RCC 7860 (cell line): ENCODE measurements around the gene RSPH10B2.
"Not testable (repeated sequence)": the region's sequence is repeated elsewhere in the genome, so short reads cannot be mapped to it uniquely, and the experiment has no call there.

ENCODE experiments used
- DNase-seq: peaks from one replicate; pipeline ENCODE4 v3.0.0-alpha.2; 2015; ENCODE audit warnings: low spot score
- FAIRE-seq: peaks from 2 replicates; lab custom pipeline; 2012; peaks lifted over from hg19 to GRCh38; lab: Jason Lieb, UNC

Gene RSPH10B2

DNA sequence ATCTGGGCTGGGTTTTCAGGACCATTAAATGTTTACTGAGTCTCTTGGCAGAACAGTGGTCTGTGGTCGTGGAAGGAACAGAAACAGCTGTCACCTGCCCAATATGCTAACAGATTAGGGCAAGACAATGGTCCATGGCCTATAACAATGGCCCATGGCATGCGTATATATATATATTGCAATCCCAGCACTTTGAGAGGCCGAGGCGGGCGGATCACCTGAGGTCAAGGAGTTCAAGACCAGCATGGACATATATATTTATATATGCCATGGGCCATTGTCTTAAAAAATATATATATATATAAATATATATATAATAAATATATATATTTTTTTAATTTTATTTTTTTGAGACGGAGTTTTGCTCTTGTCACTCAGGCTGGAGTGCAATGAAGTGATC lies 27.7 kb downstream of the RSPH10B2 start:
- not testable (repeated sequence) for FAIRE-seq, DNase-seq

DNA sequence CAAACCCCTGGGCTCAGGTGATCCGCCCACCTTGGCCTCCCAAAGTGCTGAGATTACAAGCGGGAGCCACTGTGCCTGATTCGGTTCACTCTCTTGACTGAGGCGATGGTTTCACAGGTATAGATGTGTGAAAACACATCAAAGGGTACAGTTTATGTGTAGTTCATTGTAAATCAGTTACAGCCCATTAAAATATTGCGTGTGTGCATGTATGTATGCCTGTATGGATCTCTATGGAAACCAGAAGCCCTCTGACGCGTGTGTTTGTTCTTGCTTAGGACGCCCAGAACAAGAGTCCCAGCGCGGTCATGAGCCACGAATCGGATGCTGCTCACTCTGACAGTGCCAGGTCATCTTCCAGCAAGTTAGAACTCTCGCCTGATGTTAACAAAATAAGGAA lies 35.5 kb downstream of the RSPH10B2 start:
- not testable (repeated sequence) for FAIRE-seq

DNA sequence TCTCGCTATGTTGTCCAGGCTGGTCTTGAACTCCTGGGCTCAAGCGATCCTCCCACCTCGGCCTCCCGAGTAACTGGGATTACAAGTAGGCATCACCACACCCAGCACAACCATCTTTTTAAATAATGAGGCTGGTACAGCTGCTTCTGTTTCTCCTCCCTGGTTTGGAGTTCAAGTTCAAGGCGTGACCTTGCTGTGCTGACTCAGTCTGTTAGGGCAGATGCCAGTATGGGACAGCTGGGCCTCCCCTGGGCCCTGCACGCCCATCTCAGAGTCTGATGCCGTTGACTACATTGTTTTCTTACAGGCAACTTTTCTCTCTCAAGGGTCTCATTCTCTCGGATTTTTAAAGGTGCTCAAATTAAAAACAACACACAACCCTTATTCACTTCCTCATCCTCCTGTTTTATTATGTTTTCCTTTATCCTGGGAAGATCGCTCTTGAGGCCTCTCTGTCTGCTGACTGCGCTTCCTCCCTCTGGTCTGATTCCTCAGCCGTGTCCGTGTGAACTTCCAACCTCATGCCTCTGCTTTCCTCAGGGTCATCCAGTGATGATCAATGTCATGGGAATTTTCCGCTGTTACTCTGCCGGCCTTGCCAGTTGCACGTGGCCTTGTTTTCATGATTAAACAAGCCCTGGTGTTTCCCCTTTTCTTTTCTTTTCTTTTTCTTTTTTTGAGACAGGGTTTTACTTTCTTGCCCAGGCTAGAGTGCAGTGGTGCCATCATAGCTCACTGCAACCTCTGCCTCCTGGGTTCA lies 38.4 kb downstream of the RSPH10B2 start:
- FAIRE-seq (peak; percentile 94), DNase-seq (peak; percentile 30)

More for the DNA sequence above, 35.5 kb downstream of the RSPH10B2 start:
- not testable (repeated sequence) for DNase-seq

DNA sequence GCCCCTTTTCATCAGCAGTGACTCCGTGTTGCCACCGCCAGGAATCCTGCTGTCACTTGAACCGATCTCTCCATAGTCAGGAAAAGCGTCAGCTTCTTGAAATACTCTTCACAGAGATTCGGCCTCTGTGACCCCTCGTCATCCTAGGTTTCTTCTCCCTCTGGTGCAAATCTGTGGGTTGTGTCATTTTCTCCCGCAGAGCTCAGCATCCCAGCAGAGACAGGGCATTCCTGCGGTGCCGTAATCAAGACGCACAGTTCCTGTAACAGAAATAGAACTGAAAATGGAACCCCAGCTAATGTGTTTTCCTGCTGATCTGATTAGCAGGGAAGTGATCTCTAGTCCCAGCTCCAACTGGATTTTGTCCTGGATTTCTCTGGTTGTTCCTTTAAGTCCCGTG lies 40.4 kb downstream of the RSPH10B2 start:
- not testable (repeated sequence) for FAIRE-seq, DNase-seq

DNA sequence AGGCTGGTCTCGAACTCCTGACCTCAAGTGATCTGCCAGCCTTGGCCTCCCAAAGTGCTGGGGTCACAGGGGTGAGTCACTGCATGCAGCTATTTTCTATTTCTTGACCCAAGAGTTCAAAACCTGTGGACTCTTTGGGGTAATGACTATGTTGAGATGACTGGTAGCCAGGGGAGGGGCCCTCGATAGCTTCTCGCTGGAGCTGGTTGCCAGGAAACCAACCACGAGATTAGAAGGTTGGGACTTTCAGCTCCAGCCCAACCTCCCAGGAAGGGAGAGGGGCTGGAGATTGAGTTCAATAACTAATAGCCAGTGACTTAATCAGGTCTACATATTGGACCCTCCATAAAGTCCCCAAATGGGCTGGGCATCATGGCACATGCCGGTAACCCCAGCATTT lies 43.3 kb downstream of the RSPH10B2 start:
- FAIRE-seq, result not testable (repeated sequence)
- DNase-seq, result peak; percentile 23

DNA sequence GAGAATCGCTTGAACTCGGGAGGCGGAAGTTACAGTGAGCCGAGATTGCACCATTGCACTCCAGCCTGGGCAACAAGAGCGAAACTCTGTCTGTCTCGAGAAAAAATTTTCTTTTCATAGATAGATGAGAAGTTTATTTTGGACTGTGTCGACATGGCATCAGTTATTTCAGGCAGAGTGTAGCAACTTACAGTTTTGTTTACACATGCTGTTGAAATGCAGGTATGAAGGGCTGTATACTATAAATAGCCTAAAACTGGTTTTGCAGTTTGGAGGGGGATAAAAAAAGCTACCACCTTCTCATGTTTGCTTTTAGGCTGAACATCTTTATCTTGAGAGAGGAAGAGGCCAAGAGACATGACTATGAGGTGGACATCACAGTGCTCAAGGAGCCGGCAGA lies 44.1 kb downstream of the RSPH10B2 start:
- DNase-seq, FAIRE-seq: not testable (repeated sequence)

DNA sequence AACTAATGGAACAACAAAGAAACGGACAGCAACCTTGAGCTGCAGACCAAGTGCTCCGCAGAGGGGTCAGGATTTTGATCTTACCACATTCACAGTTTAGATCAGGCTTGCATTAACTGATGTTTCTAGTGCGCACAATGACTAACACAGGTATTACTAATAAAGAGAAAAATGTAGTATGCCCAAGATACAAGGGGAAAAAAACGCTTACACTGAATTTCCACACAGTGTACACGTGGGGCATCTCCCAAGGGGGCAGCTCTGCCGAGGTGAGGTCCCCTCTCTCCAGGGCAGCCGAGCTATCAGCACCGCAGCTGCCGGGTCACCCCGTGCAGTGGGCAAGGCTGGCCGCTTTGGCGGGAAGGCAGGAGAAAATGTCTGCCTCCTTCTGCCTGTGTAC lies 46.0 kb downstream of the RSPH10B2 start:
- not testable (repeated sequence) for DNase-seq, FAIRE-seq

DNA sequence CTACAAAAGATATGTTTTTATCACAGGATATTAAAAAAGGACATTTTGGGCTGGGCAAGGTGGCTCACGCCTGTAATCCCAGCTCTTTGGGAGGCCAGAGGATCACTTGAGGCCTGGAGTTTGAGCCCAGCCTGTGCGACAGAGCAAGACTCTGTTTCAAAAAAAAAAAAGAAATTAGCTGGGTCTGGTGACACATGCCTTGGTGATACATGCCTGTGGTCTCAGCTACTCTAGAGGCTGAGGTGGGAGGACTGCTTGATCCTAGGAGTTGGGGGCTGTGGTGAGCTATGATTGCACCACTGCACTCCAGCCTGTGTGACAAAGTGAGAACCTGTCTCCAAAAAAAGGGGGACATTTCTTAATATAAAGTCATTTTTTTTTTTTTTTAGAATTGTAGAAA lies 46.4 kb downstream of the RSPH10B2 start:
- FAIRE-seq, result peak; percentile 69

DNA sequence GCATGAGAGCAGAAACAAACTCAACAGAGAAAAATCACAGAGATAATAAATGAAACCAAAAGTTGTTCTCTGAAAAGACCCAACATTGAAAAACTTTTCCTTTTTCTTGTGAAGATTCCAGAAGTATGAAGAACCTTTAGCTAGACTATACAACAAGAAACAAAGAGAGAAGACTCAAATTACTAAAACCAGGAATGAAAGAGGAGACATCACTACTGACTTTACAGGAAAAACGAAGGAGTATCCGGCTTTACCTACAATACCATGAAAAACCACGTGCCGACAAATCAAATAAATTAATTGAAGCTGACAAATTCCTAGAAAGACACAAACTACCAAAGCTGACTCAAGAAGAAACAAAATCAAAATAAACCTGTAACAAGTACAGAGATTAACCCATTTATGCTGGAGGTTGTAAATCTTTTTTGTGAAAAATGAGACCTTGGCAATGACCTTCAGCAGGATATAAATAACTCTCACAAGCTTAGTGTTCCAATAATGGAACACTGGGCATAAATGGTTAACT lies 53.6 kb downstream of the RSPH10B2 start:
- FAIRE-seq, DNase-seq: not testable (repeated sequence)

More for the DNA sequence above, 46.4 kb downstream of the RSPH10B2 start:
- DNase-seq, result not testable (repeated sequence)

DNA sequence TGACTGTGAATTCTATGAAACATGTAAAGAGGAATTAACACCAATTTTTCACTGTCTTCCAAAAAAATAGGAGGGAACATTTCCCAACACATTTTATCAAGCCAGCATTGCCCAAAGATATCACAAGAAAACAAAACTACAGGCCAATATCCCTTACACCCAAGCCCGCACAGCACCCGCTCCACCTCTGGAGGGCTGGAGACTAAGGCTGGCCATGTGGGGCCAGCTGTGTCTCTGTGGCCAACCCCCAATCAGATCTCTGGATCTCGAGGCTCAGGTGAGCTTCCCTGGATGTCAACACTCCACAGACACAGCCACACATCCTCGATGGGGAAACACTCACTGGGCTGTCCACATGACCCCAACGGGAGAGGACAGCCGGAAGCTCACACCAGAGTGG lies 54.1 kb downstream of the RSPH10B2 start:
- FAIRE-seq, DNase-seq: not testable (repeated sequence)

DNA sequence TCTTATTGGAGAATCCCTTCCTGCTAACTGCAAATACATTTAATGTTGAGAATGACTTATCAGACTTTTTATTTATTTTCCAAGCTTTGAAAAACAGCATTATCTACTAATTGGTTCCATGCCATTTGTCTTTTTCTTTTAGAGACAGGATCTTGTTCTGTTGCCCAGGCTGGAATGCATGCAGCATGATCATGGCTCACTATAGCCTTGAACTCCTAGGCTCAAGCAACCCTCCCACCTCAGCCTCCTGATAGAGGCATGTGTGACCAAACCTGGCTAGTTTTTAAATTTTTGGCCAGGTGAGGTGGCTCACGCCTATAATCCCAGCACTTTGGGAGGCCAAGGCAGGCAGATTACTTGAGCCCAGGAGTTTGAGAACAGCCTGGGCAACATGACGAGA lies 59.1 kb downstream of the RSPH10B2 start:
- DNase-seq, result not testable (repeated sequence)

DNA sequence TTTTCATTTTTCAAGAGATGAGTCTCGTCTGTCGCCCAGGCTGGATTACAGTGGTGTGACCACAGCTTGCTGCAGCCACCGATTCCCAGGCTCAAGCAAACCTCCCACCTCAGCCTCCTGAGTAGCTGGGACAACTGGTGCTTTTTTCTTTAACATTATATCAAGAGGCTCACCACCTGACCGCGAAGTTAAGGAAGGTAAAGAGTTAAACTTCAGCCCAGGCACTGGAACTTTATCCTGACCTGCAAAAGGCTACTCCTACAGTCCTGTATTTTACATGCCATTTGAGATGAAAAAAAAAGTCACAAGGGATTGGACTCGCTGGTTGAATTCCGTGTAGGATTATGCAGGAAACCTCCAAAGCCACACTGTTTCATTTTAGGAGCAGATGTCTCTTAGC lies 61.6 kb downstream of the RSPH10B2 start:
- DNase-seq, FAIRE-seq: not testable (repeated sequence)

More for the DNA sequence above, 59.1 kb downstream of the RSPH10B2 start:
- FAIRE-seq, result not testable (repeated sequence)

DNA sequence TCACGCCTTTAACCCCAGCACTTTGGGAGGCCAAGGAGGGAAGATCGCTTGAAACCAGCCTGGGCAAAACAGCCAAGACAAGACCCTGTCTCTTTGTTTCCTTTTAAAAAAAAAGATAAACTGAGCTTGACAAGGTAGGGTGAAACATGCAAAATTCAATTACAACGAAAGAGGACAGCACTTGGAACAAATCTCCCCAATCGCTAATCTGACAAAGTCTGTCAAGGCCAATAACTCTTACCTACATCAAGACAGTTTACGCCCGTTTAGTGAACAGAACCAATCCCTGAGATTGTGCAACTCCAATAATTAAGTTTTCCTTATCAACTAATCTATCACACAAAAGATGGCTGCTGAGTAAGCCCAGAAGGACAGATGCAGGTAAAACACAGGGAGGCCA lies 67.7 kb downstream of the RSPH10B2 start:
- FAIRE-seq, DNase-seq: not testable (repeated sequence)

DNA sequence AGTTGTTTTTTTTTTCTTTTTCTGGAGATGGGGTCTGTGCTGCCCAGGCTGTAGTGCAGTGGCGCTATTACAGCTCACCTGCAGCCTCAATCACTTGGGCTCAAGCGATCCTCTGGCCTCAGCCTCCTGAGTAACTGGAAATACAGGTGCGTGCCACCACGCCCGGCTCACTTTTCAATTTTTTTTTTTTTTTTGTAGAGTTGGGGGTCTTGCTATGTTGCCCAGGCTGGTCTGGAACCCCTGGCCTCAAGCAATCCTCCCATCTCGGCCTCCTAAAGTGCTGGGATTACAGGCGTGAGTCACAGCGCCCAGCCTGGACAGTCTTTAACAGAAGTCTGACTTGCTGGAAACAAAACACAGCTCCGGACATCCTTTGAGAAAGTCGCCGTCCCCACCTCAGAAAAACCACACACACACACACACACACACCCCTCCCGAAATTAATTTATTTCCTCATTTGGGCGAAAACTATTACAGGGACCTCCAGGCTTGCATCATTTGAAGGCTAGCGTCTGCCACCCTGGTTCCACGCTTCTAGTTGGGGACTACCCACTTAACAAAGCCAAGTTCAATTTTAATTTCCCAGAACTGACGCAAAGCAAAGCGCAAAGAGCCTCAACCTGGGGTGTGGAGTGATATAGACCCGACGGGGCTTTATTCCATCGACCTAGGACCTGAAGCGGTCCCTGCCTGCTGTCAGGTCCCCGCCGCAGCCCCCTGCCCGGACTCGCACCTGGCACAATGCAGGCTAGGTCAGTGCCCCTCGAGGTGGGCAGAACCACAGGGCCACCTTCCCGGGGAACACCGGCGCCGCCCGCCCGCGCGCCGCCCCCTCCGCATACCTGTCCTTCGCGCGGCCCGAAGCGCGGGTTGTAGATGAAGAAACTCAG lies 71.6 kb downstream of the RSPH10B2 start:
- FAIRE-seq, DNase-seq: not testable (repeated sequence)

DNA sequence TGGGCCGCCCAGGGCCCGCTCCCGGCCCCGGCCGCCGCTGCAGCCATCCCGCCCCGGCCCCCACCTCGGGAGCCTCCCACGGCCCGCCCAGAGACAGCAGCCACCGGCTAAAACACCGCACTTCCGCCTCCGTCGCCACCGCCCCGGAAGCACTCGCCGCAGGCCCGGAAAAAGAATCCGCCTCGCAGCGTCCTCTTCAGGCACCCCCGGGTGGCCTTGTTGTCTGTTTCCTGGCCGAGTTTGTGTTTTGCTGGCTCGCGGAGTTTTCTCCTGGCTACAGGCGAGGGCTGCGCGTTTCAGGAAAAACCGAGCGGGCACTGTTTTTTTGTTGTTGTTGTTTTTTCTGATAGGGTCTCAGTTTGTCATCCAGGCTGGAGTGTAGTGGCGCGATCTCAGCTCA lies 72.2 kb downstream of the RSPH10B2 start, which contains the start of gene CCZ1B:
TSS of gene CCZ1B (minus strand) at position 125 of the 400 bp plus-strand sequence. CDS start at position 47, 78 bp downstream.
- FAIRE-seq, result not testable (repeated sequence)
- peak; percentile 58 for DNase-seq

DNA sequence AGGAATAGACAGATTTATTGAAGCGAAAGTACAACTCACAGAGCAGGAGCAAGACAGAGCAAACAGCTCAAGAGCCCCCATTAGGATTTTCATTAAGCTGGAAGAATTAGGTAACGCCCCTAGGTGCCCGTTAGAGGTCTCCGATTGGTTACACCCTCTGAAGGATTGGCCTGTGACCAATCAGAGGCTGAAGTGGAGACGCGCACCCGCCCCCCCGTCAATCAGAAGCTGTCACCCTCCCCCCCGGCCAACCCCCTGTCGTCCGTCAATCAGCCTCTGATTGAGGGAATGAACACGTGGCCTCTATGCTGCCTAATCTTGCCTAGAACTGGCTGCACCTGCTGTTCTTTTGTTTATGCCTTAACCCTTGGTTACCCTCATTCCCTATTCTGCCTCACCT lies 73.3 kb downstream of the RSPH10B2 start:
- FAIRE-seq, DNase-seq: not testable (repeated sequence)

DNA sequence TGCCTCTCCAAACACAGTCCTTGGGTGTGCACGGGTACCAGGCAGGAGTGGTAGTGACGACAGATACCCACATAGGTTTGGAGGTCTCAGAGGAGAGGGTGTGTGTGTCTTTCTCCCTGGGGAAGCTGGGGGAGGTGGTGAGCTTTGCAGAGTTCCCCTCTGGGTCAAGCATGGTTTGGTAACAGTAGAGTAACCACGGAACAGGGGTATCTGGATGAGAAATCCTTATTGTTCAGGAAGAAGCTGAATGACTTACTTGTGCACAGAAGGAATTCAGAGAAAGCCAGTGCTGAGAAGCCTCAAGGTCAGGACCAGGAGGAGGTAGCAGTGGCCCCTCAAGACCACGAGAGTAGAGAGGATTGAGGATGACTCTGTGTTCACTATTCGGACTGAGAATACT lies 75.7 kb downstream of the RSPH10B2 start:
- DNase-seq, FAIRE-seq: not testable (repeated sequence)

DNA sequence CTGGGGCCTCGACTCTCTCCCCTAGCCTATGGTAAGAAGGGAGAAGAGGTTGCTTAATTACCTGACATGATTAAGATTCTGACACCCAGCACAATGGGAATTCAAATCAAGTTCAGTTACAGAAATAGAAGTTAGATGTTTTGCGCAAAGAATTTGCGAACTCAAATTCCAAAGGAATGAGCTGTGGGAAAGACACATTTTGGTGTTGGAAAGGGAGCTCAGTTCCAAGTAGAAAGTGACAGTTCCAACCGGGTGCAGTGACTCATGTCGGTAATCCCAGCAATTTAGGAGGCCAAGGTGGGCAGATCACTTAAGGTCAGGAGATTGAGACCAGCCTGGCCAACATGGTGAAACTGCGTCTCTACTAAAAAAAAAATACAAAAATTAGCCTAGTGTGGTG lies 76.1 kb downstream of the RSPH10B2 start:
- DNase-seq, FAIRE-seq: not testable (repeated sequence)

DNA sequence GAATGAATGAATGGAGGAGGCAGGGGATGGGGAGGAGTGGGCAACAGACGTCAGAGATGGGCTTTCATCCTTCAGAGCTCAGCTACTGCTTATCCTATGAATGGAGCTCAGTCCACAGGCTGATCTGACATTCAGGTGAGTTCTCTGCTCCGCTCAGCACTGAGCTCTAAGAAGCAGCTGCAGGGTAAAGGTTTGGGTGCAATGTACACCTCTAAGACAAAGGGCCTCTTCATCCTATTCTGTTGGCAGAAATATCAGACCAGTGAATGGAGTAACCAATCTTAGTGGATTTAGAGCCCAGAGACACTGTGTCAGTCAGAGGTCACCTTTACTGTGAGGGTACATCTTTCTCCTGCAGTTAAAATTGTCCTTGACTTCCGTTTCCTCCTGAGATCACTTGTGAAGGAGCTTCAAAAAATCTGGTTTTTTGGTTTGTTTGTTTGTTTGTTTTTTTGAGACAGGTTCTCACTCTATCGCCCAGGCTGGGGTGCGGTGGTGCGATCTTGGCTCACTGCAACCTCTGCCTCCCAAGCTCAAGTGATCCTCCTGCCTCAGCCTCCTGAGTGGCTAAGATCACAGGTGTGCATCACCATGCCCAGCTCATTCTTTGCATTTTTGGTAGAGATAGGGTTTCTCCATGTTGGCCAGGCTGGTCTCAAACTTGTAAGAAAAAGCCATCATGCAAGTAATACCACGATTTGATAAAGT lies 77.3 kb downstream of the RSPH10B2 start:
- FAIRE-seq (no peak), DNase-seq (no peak)

DNA sequence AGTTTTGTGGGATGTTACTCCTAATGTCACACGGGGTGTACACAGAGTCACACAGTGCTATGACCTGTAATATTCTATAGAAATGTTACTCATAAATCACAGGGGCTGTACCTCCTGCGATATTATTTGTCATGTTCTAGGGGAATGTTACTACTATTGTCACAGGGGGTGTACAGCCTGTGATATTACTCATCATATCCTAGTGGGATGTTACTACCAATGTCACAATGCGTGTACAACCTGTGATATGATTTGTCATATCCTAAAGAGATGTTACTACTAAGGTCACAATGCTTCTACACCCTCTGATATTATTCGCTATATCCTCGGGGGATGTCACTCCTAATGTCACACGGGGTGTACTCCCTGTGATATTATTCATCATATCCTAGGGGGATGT lies 79.7 kb downstream of the RSPH10B2 start:
- FAIRE-seq (no peak), DNase-seq (no peak)
